Upper lobe of right lung (tissue), 1 donor: ENCODE data around the gene KRT4. TPM values are rescaled to one million over a fixed set of nuclear protein-coding genes. Genes with fewer than 3 reads are reported as not detected.

Source experiments
- ATAC-seq: fragments of 200-7000 bp; cut with Tn5 transposase; one replicate; pipeline ENCODE4 v1.9.1; 2020; ENCODE audit warnings: mild to moderate bottlenecking, moderate library complexity
- DNase-seq: peaks from one replicate; pipeline ENCODE4 v3.0.0-alpha.2; 2020
- H3K27ac ChIP-seq: fragments of 200-600 bp; one replicate; pipeline ENCODE4 v1.8.0; 2022
- H3K27me3 ChIP-seq: fragments of 200-600 bp; one replicate; pipeline ENCODE4 v1.8.0; 2022; ENCODE audit warnings: mild to moderate bottlenecking
- H3K36me3 ChIP-seq: fragments of 200-600 bp; one replicate; pipeline ENCODE4 v1.8.0; 2022
- H3K4me1 ChIP-seq: fragments of 200-600 bp; one replicate; pipeline ENCODE4 v1.8.0; 2022
- H3K4me3 ChIP-seq: fragments of 200-600 bp; one replicate; pipeline ENCODE4 v1.8.0; 2022; ENCODE audit warnings: mild to moderate bottlenecking
- H3K9me3 ChIP-seq: fragments of 200-600 bp; one replicate; pipeline ENCODE4 v1.8.0; 2022
- intact Hi-C: fragments of 100-400 bp; cut with DNase I; formaldehyde crosslinking; loops from one replicate; pipeline ENCODE4 v1.11.0; 2022
- total RNA-seq: library from RNA; stranded (reverse); fragmentation: NEBNext Ultra II Directional; extraction: Animal tissue kit (Norgen Biotek cat#: 25700); gene quantifications from one replicate; pipeline ENCODE4 v1.2.1, GENCODE V29; 2021
- TF ChIP-seq, protein P1 (sequence below): fragments of 200-600 bp; IDR thresholded peaks from one replicate; pipeline ENCODE4 v1.8.0; 2022; ENCODE audit warnings: antibody characterized with exemption
- donor health status: DM: no; HTN: yes; CAD: no; lungs with severe emphysema.

Gene KRT4
- total RNA-seq, 1 donor from 2014 or later = 6.8 TPM

DNA sequence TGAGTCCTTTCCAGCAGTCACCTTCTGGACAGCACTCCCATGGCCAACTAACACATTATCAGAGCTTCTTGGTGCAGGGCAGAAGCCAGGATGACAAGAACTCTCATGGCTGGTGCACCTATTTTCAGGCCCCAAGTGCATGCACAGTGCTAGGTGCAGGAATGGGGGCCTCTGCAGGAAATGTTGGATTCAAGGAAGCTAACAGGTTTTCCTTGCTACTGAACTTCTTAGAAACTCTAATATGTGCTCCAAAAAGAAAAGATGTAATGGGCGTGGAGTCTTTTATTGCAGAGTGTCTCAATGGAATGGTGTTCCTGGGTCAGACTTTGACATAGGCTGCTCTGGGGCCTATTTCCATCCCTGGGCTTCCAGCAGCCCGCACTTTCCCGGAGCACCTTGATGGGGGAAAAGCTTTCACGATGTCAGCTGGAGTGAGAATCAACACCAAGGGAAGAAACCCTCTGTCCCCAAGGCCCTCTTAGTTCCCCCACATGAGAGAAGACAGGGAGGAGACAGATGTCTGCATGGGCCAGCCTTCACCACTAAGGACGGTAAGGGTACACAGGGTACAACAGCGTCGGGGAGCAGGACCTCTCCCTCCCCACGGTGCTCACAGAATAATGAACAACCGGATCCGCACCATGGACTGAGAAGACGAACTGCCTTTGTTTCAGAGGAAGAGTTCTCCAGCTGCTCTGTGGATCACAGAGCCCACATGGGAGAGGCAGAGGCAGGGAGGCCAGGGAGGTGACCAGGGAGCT, 24.9 kb downstream of the KRT4 start:
- Histone ChIP-seq H3K36me3 (no peaks in the 10 kb centered on the region), H3K4me3 (no peak overlapping the region), H3K4me1 (peaks cover 3% of the 10 kb centered on the region), H3K9me3 (no peaks in the 10 kb centered on the region), H3K27ac (no peak overlapping the region), H3K27me3 (peaks cover 51% of the 10 kb centered on the region)
- intact Hi-C loops = no loop called here
- DNase-seq (no peak), ATAC-seq (no peak)
- TF ChIP-seq, protein P1, sequence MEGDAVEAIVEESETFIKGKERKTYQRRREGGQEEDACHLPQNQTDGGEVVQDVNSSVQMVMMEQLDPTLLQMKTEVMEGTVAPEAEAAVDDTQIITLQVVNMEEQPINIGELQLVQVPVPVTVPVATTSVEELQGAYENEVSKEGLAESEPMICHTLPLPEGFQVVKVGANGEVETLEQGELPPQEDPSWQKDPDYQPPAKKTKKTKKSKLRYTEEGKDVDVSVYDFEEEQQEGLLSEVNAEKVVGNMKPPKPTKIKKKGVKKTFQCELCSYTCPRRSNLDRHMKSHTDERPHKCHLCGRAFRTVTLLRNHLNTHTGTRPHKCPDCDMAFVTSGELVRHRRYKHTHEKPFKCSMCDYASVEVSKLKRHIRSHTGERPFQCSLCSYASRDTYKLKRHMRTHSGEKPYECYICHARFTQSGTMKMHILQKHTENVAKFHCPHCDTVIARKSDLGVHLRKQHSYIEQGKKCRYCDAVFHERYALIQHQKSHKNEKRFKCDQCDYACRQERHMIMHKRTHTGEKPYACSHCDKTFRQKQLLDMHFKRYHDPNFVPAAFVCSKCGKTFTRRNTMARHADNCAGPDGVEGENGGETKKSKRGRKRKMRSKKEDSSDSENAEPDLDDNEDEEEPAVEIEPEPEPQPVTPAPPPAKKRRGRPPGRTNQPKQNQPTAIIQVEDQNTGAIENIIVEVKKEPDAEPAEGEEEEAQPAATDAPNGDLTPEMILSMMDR = no peak

DNA sequence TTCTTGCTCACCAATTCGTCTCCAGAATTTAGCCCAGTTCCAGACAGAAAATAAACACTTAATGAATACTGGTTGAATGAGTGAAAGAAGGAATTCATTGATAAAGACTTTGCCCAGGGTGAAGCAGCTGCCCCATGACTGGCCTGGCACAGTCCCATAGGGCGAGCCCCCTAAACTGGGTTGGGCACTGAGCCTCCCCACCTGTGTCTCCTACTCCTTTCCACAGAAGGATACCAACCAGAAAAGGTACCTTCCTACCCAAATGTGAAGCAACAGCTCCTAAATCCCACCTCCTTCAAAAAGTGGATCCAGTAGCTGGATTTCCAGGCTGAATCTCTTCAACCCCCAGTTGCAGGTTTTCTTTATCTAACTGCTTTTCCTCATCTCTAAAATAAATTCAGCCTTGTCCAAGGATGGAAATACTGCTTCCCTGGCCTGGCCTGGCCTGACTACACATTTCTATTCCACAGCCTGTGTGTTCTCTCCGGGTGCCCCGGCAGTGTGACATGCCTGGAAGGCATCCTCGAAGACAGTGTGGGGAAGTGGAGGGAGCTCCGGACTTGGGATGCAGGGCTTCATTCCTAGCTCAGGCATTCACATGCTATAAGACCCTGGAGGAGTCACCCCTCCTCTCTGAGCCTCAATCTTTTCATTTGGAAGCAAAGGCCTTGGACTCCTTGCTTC, 25.6 kb downstream of the KRT4 start:
- no peak for DNase-seq
- TF ChIP-seq, protein P1 = no peak
- Histone ChIP-seq H3K4me1 (peaks cover 3% of the 10 kb centered on the region), H3K36me3 (no peaks in the 10 kb centered on the region), H3K9me3 (no peaks in the 10 kb centered on the region), H3K27ac (no peak overlapping the region), H3K4me3 (no peak overlapping the region), H3K27me3 (peaks cover 54% of the 10 kb centered on the region)
- intact Hi-C loops = no loop called here
- no peak for ATAC-seq

DNA sequence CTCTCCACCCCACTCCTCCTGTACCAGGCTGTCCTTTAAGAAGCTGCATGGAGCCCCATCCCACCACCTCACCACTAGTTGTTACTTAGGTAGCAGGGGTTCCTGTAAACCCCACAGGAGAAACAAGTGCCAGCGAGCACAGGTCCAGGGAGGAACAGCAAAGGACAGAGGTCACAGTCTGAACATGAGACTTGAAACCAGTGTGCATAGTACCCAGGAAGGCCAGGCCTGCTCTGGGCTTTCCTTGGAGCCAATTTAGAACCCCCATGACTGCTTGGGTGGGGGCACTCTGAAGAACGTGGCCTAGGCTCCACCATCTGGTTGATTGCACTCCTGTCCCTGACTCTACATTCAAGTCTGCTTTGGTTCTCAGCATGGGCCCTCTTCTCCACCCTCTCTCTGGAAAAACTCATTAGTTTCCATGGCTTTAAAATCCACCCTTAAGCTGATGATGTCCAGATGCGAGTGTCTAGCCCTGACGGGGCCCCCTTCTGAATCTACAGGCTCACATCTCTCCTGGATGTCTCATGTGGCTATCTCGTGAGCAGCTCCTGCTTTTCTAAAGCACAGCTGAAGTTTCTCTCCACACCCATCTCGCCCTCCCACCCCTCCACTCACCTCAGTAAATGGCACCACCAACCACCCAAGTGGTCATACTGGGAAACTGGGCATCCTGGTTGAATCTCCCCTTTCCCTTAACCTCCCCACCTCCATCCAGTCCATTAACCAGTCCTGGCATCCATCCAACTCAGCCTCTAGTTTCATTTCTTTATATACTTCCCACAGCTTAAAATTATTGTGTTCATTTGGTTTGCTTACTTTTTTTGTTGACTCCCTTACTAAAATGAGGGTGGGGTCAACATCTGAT, 26.4 kb downstream of the KRT4 start:
- peaks cover 55% of the 10 kb centered on the region for H3K27me3 ChIP-seq

DNA sequence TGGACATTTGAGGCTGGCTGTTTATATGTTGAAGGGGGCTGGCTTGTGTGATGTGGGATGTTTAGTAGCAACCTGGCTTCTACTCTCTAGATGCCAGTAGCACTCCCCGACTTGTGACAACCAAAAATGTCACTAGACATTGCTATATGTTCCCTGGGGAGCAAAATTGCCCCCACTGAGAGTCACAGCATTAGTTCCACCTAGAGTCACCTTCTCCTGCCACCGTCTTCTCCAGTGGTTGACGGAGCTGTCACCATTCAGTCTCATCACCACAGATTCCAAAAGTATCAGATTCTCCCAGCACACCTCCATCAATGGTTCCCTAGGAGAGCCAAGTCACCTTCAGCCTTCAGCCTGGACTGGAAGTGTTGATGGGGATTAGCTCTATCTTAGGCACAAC, 29.0 kb downstream of the KRT4 start:
- H3K27me3 ChIP-seq = peaks cover 41% of the 10 kb centered on the region
- H3K4me3 ChIP-seq = no peak overlapping the region
- TF ChIP-seq, protein P1 = no peak
- no peaks in the 10 kb centered on the region for H3K36me3 ChIP-seq
- H3K9me3 ChIP-seq = no peaks in the 10 kb centered on the region
- H3K27ac ChIP-seq = no peak overlapping the region
- DNase-seq (no peak), ATAC-seq (no peak)
- no peaks in the 10 kb centered on the region for H3K4me1 ChIP-seq
- intact Hi-C loops = no loop called here

More for the DNA sequence above, 26.4 kb downstream of the KRT4 start:
- DNase-seq = peak; percentile 22
- Histone ChIP-seq H3K4me1 (peaks cover 3% of the 10 kb centered on the region), H3K27ac (no peak overlapping the region), H3K36me3 (no peaks in the 10 kb centered on the region), H3K4me3 (no peak overlapping the region), H3K9me3 (no peaks in the 10 kb centered on the region)
- ATAC-seq = no peak
- TF ChIP-seq, protein P1 = no peak
- intact Hi-C loops = no loop called here

DNA sequence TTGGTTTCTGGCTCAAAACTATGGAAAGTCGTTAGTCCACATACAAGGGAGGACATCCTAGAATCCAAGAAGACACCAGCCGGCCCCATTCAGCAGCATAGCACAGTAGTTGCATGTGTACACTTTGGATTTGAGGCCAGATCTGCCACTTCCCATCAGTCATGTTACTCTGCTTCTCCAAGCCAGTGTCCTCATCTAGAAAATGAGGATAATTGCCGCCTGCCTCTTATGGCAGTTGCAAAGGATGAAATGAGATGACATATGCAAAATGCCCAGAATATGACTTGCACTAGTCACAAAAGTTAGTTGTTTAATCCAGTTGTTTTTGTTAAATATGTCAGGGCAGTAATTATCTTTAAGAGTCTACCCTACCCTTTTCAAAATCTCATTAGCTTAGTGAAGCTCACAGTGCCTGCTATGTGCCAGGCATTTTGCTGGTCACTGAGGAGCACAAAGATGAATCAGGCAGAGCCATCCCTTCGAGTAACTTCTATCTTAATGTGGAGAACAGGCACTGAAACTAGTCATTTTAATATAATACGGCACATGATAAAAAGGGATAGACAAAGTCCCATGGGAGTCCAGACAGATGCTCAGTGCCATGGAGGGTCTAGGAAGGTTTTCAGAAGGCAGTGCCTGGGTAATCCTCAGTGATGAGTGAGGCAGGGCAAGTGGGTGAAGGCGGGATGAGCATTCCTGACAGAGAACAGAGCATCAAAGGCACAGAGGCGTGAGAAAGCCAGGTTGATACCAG, 30.2 kb downstream of the KRT4 start:
- DNase-seq (no peak), ATAC-seq (no peak)
- Histone ChIP-seq H3K4me1 (no peaks in the 10 kb centered on the region), H3K9me3 (no peaks in the 10 kb centered on the region), H3K4me3 (no peak overlapping the region), H3K27ac (no peak overlapping the region), H3K27me3 (peaks cover 33% of the 10 kb centered on the region), H3K36me3 (no peaks in the 10 kb centered on the region)
- intact Hi-C loops = no loop called here
- TF ChIP-seq, protein P1 = no peak
